Keratinocyte (primary cell): ENCODE measurements around the gene ENGASE. TPM values are rescaled to one million over a fixed set of nuclear protein-coding genes. Genes with fewer than 3 reads are reported as not detected.
A peak's percentile ranks its signal among the peaks of the same experiment; 100 is the strongest.

Source experiments
- DNase-seq: peaks from one replicate; pipeline ENCODE4 v3.0.0-alpha.2; 2011; ENCODE audit warnings: low read depth, missing footprints, low spot score
- FAIRE-seq: peaks from 2 replicates; lab custom pipeline; 2011; peaks lifted over from hg19 to GRCh38; lab: Jason Lieb, UNC
- H2AFZ ChIP-seq: 2 replicates; pipeline ENCODE4 v1.6.0; 2012; ENCODE audit warnings: low read length, control low read depth, inconsistent platforms; ENCODE audit not compliant: control insufficient read depth
- H3K27ac ChIP-seq: 2 replicates; pipeline ENCODE4 v1.5.1; 2011; ENCODE audit warnings: low read length; ENCODE audit not compliant: control insufficient read depth, insufficient read depth
- H3K27me3 ChIP-seq: 3 replicates; pipeline ENCODE4 v1.6.0; 2011; ENCODE audit warnings: low read length; ENCODE audit not compliant: control insufficient read depth, insufficient read depth; ENCODE audit errors: extremely low read depth
- H3K36me3 ChIP-seq, 2 experiments: 2 replicates in 1 of 2; 3 replicates in 1 of 2; pipeline ENCODE4 v1.5.1; 2011; ENCODE audit warnings: low read length in 2 of 2, mild to moderate bottlenecking in 1 of 2; ENCODE audit not compliant: control insufficient read depth in 2 of 2, insufficient read depth in 2 of 2; ENCODE audit errors: extremely low read depth in 1 of 2
- H3K4me1 ChIP-seq: 3 replicates; pipeline ENCODE4 v1.5.1; 2011; ENCODE audit warnings: low read length; ENCODE audit not compliant: control insufficient read depth, insufficient read depth; ENCODE audit errors: extremely low read depth
- H3K4me2 ChIP-seq: 3 replicates; pipeline ENCODE4 v1.6.0; 2011; ENCODE audit warnings: low read depth, low read length; ENCODE audit not compliant: control insufficient read depth, insufficient read depth; ENCODE audit errors: extremely low read depth
- H3K4me3 ChIP-seq, 3 experiments: fragments of 200-600 bp in 1 of 3; sonication (generic) in 1 of 3; 2 replicates in 2 of 3; 3 replicates in 1 of 3; pipeline ENCODE4 v1.5.1; 2011 to 2016; ENCODE audit warnings: low read length in 3 of 3, mild to moderate bottlenecking in 3 of 3, control low read depth in 2 of 3, inconsistent platforms in 1 of 3, low read depth in 1 of 3, mixed read lengths in 1 of 3, mixed run types in 1 of 3, moderate library complexity in 1 of 3; ENCODE audit not compliant: control insufficient read depth in 2 of 3, insufficient read depth in 2 of 3; ENCODE audit errors: extremely low read depth in 1 of 3
- H3K79me2 ChIP-seq: 2 replicates; pipeline ENCODE4 v1.6.0; 2012; ENCODE audit warnings: low read length; ENCODE audit not compliant: control insufficient read depth, insufficient read depth
- H3K9ac ChIP-seq: 3 replicates; pipeline ENCODE4 v1.6.0; 2011; ENCODE audit warnings: low read length; ENCODE audit not compliant: control insufficient read depth, insufficient read depth; ENCODE audit errors: extremely low read depth
- H3K9me1 ChIP-seq: 3 replicates; pipeline ENCODE4 v1.6.0; 2011; ENCODE audit warnings: low read length; ENCODE audit not compliant: control insufficient read depth, insufficient read depth; ENCODE audit errors: extremely low read depth
- H3K9me3 ChIP-seq: 2 replicates; pipeline ENCODE4 v1.5.1; 2012; ENCODE audit warnings: low read depth, low read length; ENCODE audit not compliant: control insufficient read depth
- H4K20me1 ChIP-seq: 3 replicates; pipeline ENCODE4 v1.6.0; 2011; ENCODE audit warnings: low read length; ENCODE audit not compliant: control insufficient read depth, insufficient read depth; ENCODE audit errors: extremely low read depth
- CTCF ChIP-seq, 3 experiments: IDR thresholded peaks in 1 of 3; conservative IDR thresholded peaks in 1 of 3; optimal IDR thresholded peaks in 1 of 3; 2 replicates in 2 of 3; 3 replicates in 1 of 3; pipeline versions ENCODE3 to v1.5.1; 2011; ENCODE audit warnings: low read length in 3 of 3, mild to moderate bottlenecking in 3 of 3, moderate library complexity in 2 of 3, control low read depth in 1 of 3, inconsistent platforms in 1 of 3; ENCODE audit not compliant: insufficient read depth in 2 of 3; ENCODE audit errors: extremely low read depth in 1 of 3
- EZH2 ChIP-seq: IDR thresholded peaks from one replicate; pipeline ENCODE4 v1.6.1; 2012; ENCODE audit warnings: inconsistent platforms, mild to moderate bottlenecking, low read length, moderate library complexity
- dilution Hi-C: fragments of 300-500 bp; cut with MboI; formaldehyde crosslinking; loops from one replicate; pipeline ENCODE4 v1.7.0; 2020; ENCODE audit warnings: low sequenced_read_pairs; ENCODE audit not compliant: extremely low pct_ligation_motif_present
- polyA plus RNA-seq, 5 experiments: library from polyadenylated mRNA; depleted of rRNA in 3 of 5; stranded (reverse) in 3 of 5; stranded (forward) in 1 of 5; unstranded in 1 of 5; fragments of >200 nt; gene quantifications; 1 replicate in 1 of 5; 2 replicates in 3 of 5; 3 replicates in 1 of 5; pipeline versions ENCODE4 v1.2.1 to v1.2.3, GENCODE V29; 2011 to 2012; ENCODE audit warnings: missing spikeins in 2 of 5, low read depth in 1 of 5, low replicate concordance in 1 of 5

Gene ENGASE
- polyA plus RNA-seq, 1 donor (not counting 4 experiments of a cell fraction or from before 2014, with no cell fraction given), result 6.6 TPM

- Histone ChIP-seq H4K20me1 (no peaks in the 10 kb centered on the region), H3K9me3 (no peaks in the 10 kb centered on the region), H3K27ac (peak overlapping the region; percentile 87), H3K9ac (peak overlapping the region; percentile 65), H3K27me3 (peaks cover 3% of the 10 kb centered on the region), H3K4me2 (peak overlapping the region; percentile 83), H3K36me3 (no peaks in the 10 kb centered on the region), H3K79me2 (no peaks in the 10 kb centered on the region), H2AFZ (peak overlapping the region; percentile 61), H3K9me1 (no peaks in the 10 kb centered on the region), H3K4me1 (peaks cover 43% of the 10 kb centered on the region), H3K4me3 (peak overlapping the region; percentile 9 to 44 (median 36))
- FAIRE-seq (peak; percentile 82), DNase-seq (no peak)
- TF ChIP-seq EZH2 (no peak), CTCF (optimal IDR thresholded peaks at IDR 0.05 in 1 of 3, IDR thresholded peaks at IDR 0.05 in 1 of 3, conservative IDR thresholded peaks at IDR 0.05 in 1 of 3; ENCODE audit: extremely low read depth in 1 of 3, insufficient read depth in 2 of 3, low read length in 3 of 3) (no peak)
- dilution Hi-C loops, result loop anchor here (25.0 kb wide), 1 partner anchor 361 kb away; no protein-coding TSS in a partner anchor
These were observed 48.0 kb upstream of the ENGASE start for GRCh38 chr17:79026376-79027273.

GRCh38 chr17:79027274-79027924 lies 47.2 kb upstream of the ENGASE start:
- FAIRE-seq, result no peak
- H3K27ac ChIP-seq, result peak overlapping the region; percentile 87
- no peaks in the 10 kb centered on the region for H3K36me3 ChIP-seq
- peak overlapping the region; percentile 9 to 44 (median 36) for H3K4me3 ChIP-seq
- DNase-seq, result no peak
- H3K27me3 ChIP-seq, result peaks cover 3% of the 10 kb centered on the region
- no peak for TF ChIP-seq CTCF (optimal IDR thresholded peaks at IDR 0.05 in 1 of 3, IDR thresholded peaks at IDR 0.05 in 1 of 3, conservative IDR thresholded peaks at IDR 0.05 in 1 of 3; ENCODE audit: extremely low read depth in 1 of 3, insufficient read depth in 2 of 3, low read length in 3 of 3)
- TF ChIP-seq EZH2, result no peak
- peaks cover 48% of the 10 kb centered on the region for H3K4me1 ChIP-seq
- H3K79me2 ChIP-seq, result no peaks in the 10 kb centered on the region
- H3K4me2 ChIP-seq, result peak overlapping the region; percentile 83
- H2AFZ ChIP-seq, result peak overlapping the region; percentile 53
- no peaks in the 10 kb centered on the region for H3K9me1 ChIP-seq
- peak overlapping the region; percentile 65 for H3K9ac ChIP-seq
- H3K9me3 ChIP-seq, result no peaks in the 10 kb centered on the region
- dilution Hi-C loops, result loop anchor here (25.0 kb wide), 1 partner anchor 360 kb away; no protein-coding TSS in a partner anchor
- no peaks in the 10 kb centered on the region for H4K20me1 ChIP-seq
